Measurements from ENCODE around the gene GTF3C4.
A peak's percentile ranks its signal among the peaks of the same experiment; 100 is the strongest.

The GTF3C4 gene

DNA sequence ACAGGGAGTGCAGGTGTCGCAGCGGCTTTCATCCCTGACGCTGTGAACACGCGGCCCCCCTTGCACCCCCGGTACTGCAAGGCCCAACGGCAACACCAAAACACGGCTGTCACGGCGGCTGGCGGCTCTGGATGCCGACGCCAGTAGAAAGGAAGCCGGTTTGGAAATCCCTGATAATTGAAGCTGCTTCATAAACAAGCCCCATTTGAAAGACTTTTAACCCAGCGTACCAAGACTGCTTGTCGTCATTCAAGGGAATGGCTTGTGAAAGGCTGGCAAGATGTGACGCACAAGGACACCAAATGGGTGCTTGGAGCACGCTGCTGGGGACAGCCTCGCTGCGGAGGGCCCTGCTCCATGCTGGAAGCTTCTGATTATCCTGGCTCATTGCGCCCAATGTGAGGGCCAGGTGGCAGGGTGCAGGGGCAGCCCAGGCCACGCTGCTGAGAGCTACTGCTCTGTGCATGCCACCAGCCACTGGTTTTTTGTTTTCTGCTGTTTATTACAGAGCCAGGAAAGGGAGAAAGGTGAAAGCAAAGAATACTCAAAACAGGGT, 63.1 kb downstream of the GTF3C4 start:
- no peak overlapping the region for H2BK5ac ChIP-seq (ENCODE audit: low read length)
- H3K4ac ChIP-seq (ENCODE audit: low read length): no peak overlapping the region
- peaks cover 0 to 3% (median 0%) of the 10 kb centered on the region in 3 experiments for H3K27me3 ChIP-seq (ENCODE audit: control insufficient read depth in 3 of 3, insufficient read depth in 3 of 3, low read depth in 1 of 3, low read length in 3 of 3)
- no peak overlapping the region for H4K8ac ChIP-seq (ENCODE audit: low read depth, low read length)
- no peak overlapping the region for H2BK15ac ChIP-seq (ENCODE audit: low read length)
- peak overlapping the region; percentile 78 for H2BK120ac ChIP-seq (ENCODE audit: low read depth, low read length)
- no peak overlapping the region for H4K91ac ChIP-seq (ENCODE audit: low read depth, low read length, poor library complexity)
- H3K23ac ChIP-seq (ENCODE audit: low read depth, low read length, poor library complexity): no peak overlapping the region
- H3K18ac ChIP-seq (ENCODE audit: low read length): peak overlapping the region; percentile 18
- peak overlapping the region; percentile 67 for H2AFZ ChIP-seq (ENCODE audit: low read length)
- H3K79me1 ChIP-seq (ENCODE audit: low read depth, low read length): no peaks in the 10 kb centered on the region
- H3K14ac ChIP-seq (ENCODE audit: low read length): no peak overlapping the region
- no CpG with 5 or more reads among the region's 22 CpGs for WGBS, 2 donors (ENCODE audit: extremely low coverage in 2 of 2, insufficient read length in 2 of 2, insufficient replicate concordance in 1 of 2)
- H2AK5ac ChIP-seq (ENCODE audit: low read depth, low read length): peak overlapping the region; percentile 22
- peaks cover 0 to 3% of the 10 kb centered on the region in 2 donors for H3K4me1 ChIP-seq (ENCODE audit: control insufficient read depth in 2 of 2, insufficient read depth in 1 of 2, low read depth in 1 of 2, low read length in 2 of 2)
- H3K9me3 ChIP-seq (replicated peaks in 1 of 2; ENCODE audit: control insufficient read depth in 2 of 2, insufficient read depth in 1 of 2, low read depth in 1 of 2, low read length in 2 of 2): no peaks in the 10 kb centered on the region
- no peaks in the 10 kb centered on the region for H3K36me3 ChIP-seq (replicated peaks in 1 of 2; ENCODE audit: control insufficient read depth in 2 of 2, insufficient read depth in 2 of 2, low read length in 2 of 2)
- H2BK12ac ChIP-seq (ENCODE audit: low read length): peak overlapping the region; percentile 59
- no peak overlapping the region for H3K4me2 ChIP-seq (ENCODE audit: insufficient read depth, low read length, poor library complexity, severe bottlenecking)
- no peak for DNase-seq (ENCODE audit: low spot score)
- no peak overlapping the region for H3K4me3 ChIP-seq (ENCODE audit: low read length in 2 of 2)
- H3K9ac ChIP-seq (ENCODE audit: low read depth, low read length, poor library complexity): peak overlapping the region; percentile 34
- no peak overlapping the region for H3K27ac ChIP-seq (replicated peaks; ENCODE audit: low read length)

- H2AFZ ChIP-seq (ENCODE audit: low read length): no peak overlapping the region
- H3K4me3 ChIP-seq (ENCODE audit: low read length in 2 of 2): no peak overlapping the region
- no peak overlapping the region for H3K9ac ChIP-seq (ENCODE audit: low read depth, low read length, poor library complexity)
- no peak for DNase-seq (ENCODE audit: low spot score)
- WGBS, 2 donors (ENCODE audit: extremely low coverage in 2 of 2, insufficient read length in 2 of 2, insufficient replicate concordance in 1 of 2): no CpG with 5 or more reads among the region's 9 CpGs
- H3K18ac ChIP-seq (ENCODE audit: low read length): peak overlapping the region; percentile 5
- H3K27ac ChIP-seq (replicated peaks; ENCODE audit: low read length): no peak overlapping the region
- no peak overlapping the region for H3K23ac ChIP-seq (ENCODE audit: low read depth, low read length, poor library complexity)
- no peak overlapping the region for H3K4me2 ChIP-seq (ENCODE audit: insufficient read depth, low read length, poor library complexity, severe bottlenecking)
- no peak overlapping the region for H2BK5ac ChIP-seq (ENCODE audit: low read length)
- H2BK120ac ChIP-seq (ENCODE audit: low read depth, low read length): no peak overlapping the region
- no peak overlapping the region for H4K8ac ChIP-seq (ENCODE audit: low read depth, low read length)
- H4K91ac ChIP-seq (ENCODE audit: low read depth, low read length, poor library complexity): no peak overlapping the region
- no peaks in the 10 kb centered on the region for H3K36me3 ChIP-seq (replicated peaks in 1 of 2; ENCODE audit: control insufficient read depth in 2 of 2, insufficient read depth in 2 of 2, low read length in 2 of 2)
- no peaks in the 10 kb centered on the region for H3K79me1 ChIP-seq (ENCODE audit: low read depth, low read length)
- H3K14ac ChIP-seq (ENCODE audit: low read length): no peak overlapping the region
- no peak overlapping the region for H2AK5ac ChIP-seq (ENCODE audit: low read depth, low read length)
- H2BK12ac ChIP-seq (ENCODE audit: low read length): no peak overlapping the region
- H3K9me3 ChIP-seq (replicated peaks in 1 of 2; ENCODE audit: control insufficient read depth in 2 of 2, insufficient read depth in 1 of 2, low read depth in 1 of 2, low read length in 2 of 2): peaks cover 0 to 2% of the 10 kb centered on the region in 2 donors
- no peak overlapping the region for H3K4ac ChIP-seq (ENCODE audit: low read length)
- peaks cover 14 to 17% of the 10 kb centered on the region in 2 donors for H3K4me1 ChIP-seq (ENCODE audit: control insufficient read depth in 2 of 2, insufficient read depth in 1 of 2, low read depth in 1 of 2, low read length in 2 of 2)
- peaks cover 3 to 47% (median 17%) of the 10 kb centered on the region in 3 experiments for H3K27me3 ChIP-seq (ENCODE audit: control insufficient read depth in 3 of 3, insufficient read depth in 3 of 3, low read depth in 1 of 3, low read length in 3 of 3)
- no peak overlapping the region for H2BK15ac ChIP-seq (ENCODE audit: low read length)
Measured at GRCh38 chr9:132739710-132740310, 69.5 kb downstream of the GTF3C4 start.

GRCh38 chr9:132740526-132741309, 70.5 kb downstream of the GTF3C4 start:
- H3K4me1 ChIP-seq (ENCODE audit: control insufficient read depth in 2 of 2, insufficient read depth in 1 of 2, low read depth in 1 of 2, low read length in 2 of 2): peaks cover 21 to 25% of the 10 kb centered on the region in 2 donors
- WGBS, 2 donors (ENCODE audit: extremely low coverage in 2 of 2, insufficient read length in 2 of 2, insufficient replicate concordance in 1 of 2): no CpG with 5 or more reads among the region's 15 CpGs
- no peak overlapping the region for H2AFZ ChIP-seq (ENCODE audit: low read length)
- H3K9me3 ChIP-seq (replicated peaks in 1 of 2; ENCODE audit: control insufficient read depth in 2 of 2, insufficient read depth in 1 of 2, low read depth in 1 of 2, low read length in 2 of 2): peaks cover 0 to 2% of the 10 kb centered on the region in 2 donors
- H3K4me2 ChIP-seq (ENCODE audit: insufficient read depth, low read length, poor library complexity, severe bottlenecking): no peak overlapping the region
- no peaks in the 10 kb centered on the region for H3K36me3 ChIP-seq (replicated peaks in 1 of 2; ENCODE audit: control insufficient read depth in 2 of 2, insufficient read depth in 2 of 2, low read length in 2 of 2)
- H3K4me3 ChIP-seq (ENCODE audit: low read length in 2 of 2): no peak overlapping the region
- no peak overlapping the region for H4K8ac ChIP-seq (ENCODE audit: low read depth, low read length)
- H4K91ac ChIP-seq (ENCODE audit: low read depth, low read length, poor library complexity): no peak overlapping the region
- peaks cover 3 to 56% (median 17%) of the 10 kb centered on the region in 3 experiments for H3K27me3 ChIP-seq (ENCODE audit: control insufficient read depth in 3 of 3, insufficient read depth in 3 of 3, low read depth in 1 of 3, low read length in 3 of 3)
- no peak overlapping the region for H2BK5ac ChIP-seq (ENCODE audit: low read length)
- H3K27ac ChIP-seq (replicated peaks; ENCODE audit: low read length): no peak overlapping the region
- no peak for DNase-seq (ENCODE audit: low spot score)
- no peak overlapping the region for H3K9ac ChIP-seq (ENCODE audit: low read depth, low read length, poor library complexity)
- no peak overlapping the region for H3K23ac ChIP-seq (ENCODE audit: low read depth, low read length, poor library complexity)
- H3K4ac ChIP-seq (ENCODE audit: low read length): no peak overlapping the region
- no peak overlapping the region for H3K14ac ChIP-seq (ENCODE audit: low read length)
- H2BK12ac ChIP-seq (ENCODE audit: low read length): no peak overlapping the region
- H3K79me1 ChIP-seq (ENCODE audit: low read depth, low read length): no peaks in the 10 kb centered on the region
- no peak overlapping the region for H2BK120ac ChIP-seq (ENCODE audit: low read depth, low read length)
- no peak overlapping the region for H3K18ac ChIP-seq (ENCODE audit: low read length)
- no peak overlapping the region for H2AK5ac ChIP-seq (ENCODE audit: low read depth, low read length)
- H2BK15ac ChIP-seq (ENCODE audit: low read length): peak overlapping the region; percentile 42

DNA sequence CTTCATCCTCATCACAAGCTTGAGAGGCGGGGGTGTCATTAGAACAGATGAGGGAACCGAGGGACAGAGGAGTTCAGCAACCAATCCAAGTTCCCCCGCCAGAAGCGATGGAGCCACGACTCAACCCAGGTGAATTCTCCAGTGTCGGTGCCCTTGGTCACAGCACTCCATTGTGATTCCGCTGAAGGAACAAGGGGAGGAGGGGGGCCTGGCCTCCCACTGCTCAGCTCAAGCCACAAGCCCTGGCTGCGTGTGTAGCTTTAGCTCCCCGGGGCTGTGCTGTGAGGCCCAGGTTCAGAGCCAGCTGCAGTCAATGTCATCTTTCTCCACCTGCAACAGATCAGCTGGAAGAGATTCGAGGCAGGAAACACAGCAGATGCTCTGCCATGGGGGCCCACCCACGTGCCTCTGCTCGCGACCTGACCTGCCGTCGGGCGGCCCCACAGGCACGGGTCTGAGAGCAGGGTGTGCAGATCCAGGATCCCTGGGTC, 72.6 kb downstream of the GTF3C4 start:
- Histone ChIP-seq H3K27me3 (ENCODE audit: control insufficient read depth in 3 of 3, insufficient read depth in 3 of 3, low read depth in 1 of 3, low read length in 3 of 3) (peaks cover 3 to 68% (median 20%) of the 10 kb centered on the region in 3 experiments), H3K4me1 (ENCODE audit: control insufficient read depth in 2 of 2, insufficient read depth in 1 of 2, low read depth in 1 of 2, low read length in 2 of 2) (peaks cover 21 to 27% of the 10 kb centered on the region in 2 donors), H2BK5ac (ENCODE audit: low read length) (no peak overlapping the region), H3K23ac (ENCODE audit: low read depth, low read length, poor library complexity) (peak overlapping the region; percentile 74), H3K9ac (ENCODE audit: low read depth, low read length, poor library complexity) (no peak overlapping the region), H3K9me3 (replicated peaks in 1 of 2; ENCODE audit: control insufficient read depth in 2 of 2, insufficient read depth in 1 of 2, low read depth in 1 of 2, low read length in 2 of 2) (peaks cover 0 to 2% of the 10 kb centered on the region in 2 donors), H4K91ac (ENCODE audit: low read depth, low read length, poor library complexity) (no peak overlapping the region), H4K8ac (ENCODE audit: low read depth, low read length) (no peak overlapping the region), H3K18ac (ENCODE audit: low read length) (peak overlapping the region; percentile 89), H3K4me3 (ENCODE audit: low read length in 2 of 2) (no peak overlapping the region), H2AFZ (ENCODE audit: low read length) (no peak overlapping the region), H2BK12ac (ENCODE audit: low read length) (peak overlapping the region; percentile 35), H3K4me2 (ENCODE audit: insufficient read depth, low read length, poor library complexity, severe bottlenecking) (no peak overlapping the region), H2BK15ac (ENCODE audit: low read length) (peak overlapping the region; percentile 76), H2BK120ac (ENCODE audit: low read depth, low read length) (no peak overlapping the region), H3K27ac (replicated peaks; ENCODE audit: low read length) (no peak overlapping the region), H2AK5ac (ENCODE audit: low read depth, low read length) (peak overlapping the region; percentile 67), H3K79me1 (ENCODE audit: low read depth, low read length) (no peaks in the 10 kb centered on the region), H3K4ac (ENCODE audit: low read length) (peak overlapping the region; percentile 24), H3K36me3 (replicated peaks in 1 of 2; ENCODE audit: control insufficient read depth in 2 of 2, insufficient read depth in 2 of 2, low read length in 2 of 2) (no peaks in the 10 kb centered on the region), H3K14ac (ENCODE audit: low read length) (peak overlapping the region; percentile 57)
- no CpG with 5 or more reads among the region's 17 CpGs for WGBS, 2 donors (ENCODE audit: extremely low coverage in 2 of 2, insufficient read length in 2 of 2, insufficient replicate concordance in 1 of 2)
- no peak for DNase-seq (ENCODE audit: low spot score)

All from neuronal stem cell (in vitro differentiated cells).